Keratinocyte (primary cell): ENCODE results near the gene FBN2. TPM values are rescaled to one million over a fixed set of nuclear protein-coding genes. Genes with fewer than 3 reads are reported as not detected.
"Not testable (repeated sequence)": the region's sequence is repeated elsewhere in the genome, so short reads cannot be mapped to it uniquely, and the experiment has no call there.

Source experiments
- DNase-seq: peaks from one replicate; pipeline ENCODE4 v3.0.0-alpha.2; 2011; ENCODE audit warnings: low read depth, missing footprints, low spot score
- FAIRE-seq: peaks from 2 replicates; lab custom pipeline; 2011; peaks lifted over from hg19 to GRCh38; lab: Jason Lieb, UNC
- H2AFZ ChIP-seq: 2 replicates; pipeline ENCODE4 v1.6.0; 2012; ENCODE audit warnings: low read length, control low read depth, inconsistent platforms; ENCODE audit not compliant: control insufficient read depth
- H3K27ac ChIP-seq: 2 replicates; pipeline ENCODE4 v1.5.1; 2011; ENCODE audit warnings: low read length; ENCODE audit not compliant: control insufficient read depth, insufficient read depth
- H3K27me3 ChIP-seq: 3 replicates; pipeline ENCODE4 v1.6.0; 2011; ENCODE audit warnings: low read length; ENCODE audit not compliant: control insufficient read depth, insufficient read depth; ENCODE audit errors: extremely low read depth
- H3K36me3 ChIP-seq, 2 experiments: 2 replicates in 1 of 2; 3 replicates in 1 of 2; pipeline ENCODE4 v1.5.1; 2011; ENCODE audit warnings: low read length in 2 of 2, mild to moderate bottlenecking in 1 of 2; ENCODE audit not compliant: control insufficient read depth in 2 of 2, insufficient read depth in 2 of 2; ENCODE audit errors: extremely low read depth in 1 of 2
- H3K4me1 ChIP-seq: 3 replicates; pipeline ENCODE4 v1.5.1; 2011; ENCODE audit warnings: low read length; ENCODE audit not compliant: control insufficient read depth, insufficient read depth; ENCODE audit errors: extremely low read depth
- H3K4me2 ChIP-seq: 3 replicates; pipeline ENCODE4 v1.6.0; 2011; ENCODE audit warnings: low read depth, low read length; ENCODE audit not compliant: control insufficient read depth, insufficient read depth; ENCODE audit errors: extremely low read depth
- H3K4me3 ChIP-seq, 3 experiments: fragments of 200-600 bp in 1 of 3; sonication (generic) in 1 of 3; 2 replicates in 2 of 3; 3 replicates in 1 of 3; pipeline ENCODE4 v1.5.1; 2011 to 2016; ENCODE audit warnings: low read length in 3 of 3, mild to moderate bottlenecking in 3 of 3, control low read depth in 2 of 3, inconsistent platforms in 1 of 3, low read depth in 1 of 3, mixed read lengths in 1 of 3, mixed run types in 1 of 3, moderate library complexity in 1 of 3; ENCODE audit not compliant: control insufficient read depth in 2 of 3, insufficient read depth in 2 of 3; ENCODE audit errors: extremely low read depth in 1 of 3
- H3K79me2 ChIP-seq: 2 replicates; pipeline ENCODE4 v1.6.0; 2012; ENCODE audit warnings: low read length; ENCODE audit not compliant: control insufficient read depth, insufficient read depth
- H3K9ac ChIP-seq: 3 replicates; pipeline ENCODE4 v1.6.0; 2011; ENCODE audit warnings: low read length; ENCODE audit not compliant: control insufficient read depth, insufficient read depth; ENCODE audit errors: extremely low read depth
- H3K9me1 ChIP-seq: 3 replicates; pipeline ENCODE4 v1.6.0; 2011; ENCODE audit warnings: low read length; ENCODE audit not compliant: control insufficient read depth, insufficient read depth; ENCODE audit errors: extremely low read depth
- H3K9me3 ChIP-seq: 2 replicates; pipeline ENCODE4 v1.5.1; 2012; ENCODE audit warnings: low read depth, low read length; ENCODE audit not compliant: control insufficient read depth
- H4K20me1 ChIP-seq: 3 replicates; pipeline ENCODE4 v1.6.0; 2011; ENCODE audit warnings: low read length; ENCODE audit not compliant: control insufficient read depth, insufficient read depth; ENCODE audit errors: extremely low read depth
- EZH2 ChIP-seq: IDR thresholded peaks from one replicate; pipeline ENCODE4 v1.6.1; 2012; ENCODE audit warnings: inconsistent platforms, mild to moderate bottlenecking, low read length, moderate library complexity
- dilution Hi-C: fragments of 300-500 bp; cut with MboI; formaldehyde crosslinking; loops from one replicate; pipeline ENCODE4 v1.7.0; 2020; ENCODE audit warnings: low sequenced_read_pairs; ENCODE audit not compliant: extremely low pct_ligation_motif_present
- polyA plus RNA-seq, 5 experiments: library from polyadenylated mRNA; depleted of rRNA in 3 of 5; stranded (reverse) in 3 of 5; stranded (forward) in 1 of 5; unstranded in 1 of 5; fragments of >200 nt; gene quantifications; 1 replicate in 1 of 5; 2 replicates in 3 of 5; 3 replicates in 1 of 5; pipeline versions ENCODE4 v1.2.1 to v1.2.3, GENCODE V29; 2011 to 2012; ENCODE audit warnings: missing spikeins in 2 of 5, low read depth in 1 of 5, low replicate concordance in 1 of 5
- TF ChIP-seq, protein P1 (sequence below), 3 experiments: IDR thresholded peaks in 1 of 3; conservative IDR thresholded peaks in 1 of 3; optimal IDR thresholded peaks in 1 of 3; 2 replicates in 2 of 3; 3 replicates in 1 of 3; pipeline versions ENCODE3 to v1.5.1; 2011; ENCODE audit warnings: low read length in 3 of 3, mild to moderate bottlenecking in 3 of 3, moderate library complexity in 2 of 3, control low read depth in 1 of 3, inconsistent platforms in 1 of 3; ENCODE audit not compliant: insufficient read depth in 2 of 3; ENCODE audit errors: extremely low read depth in 1 of 3

FBN2 gene
- polyA plus RNA-seq, 1 donor (not counting 4 experiments of a cell fraction or from before 2014, with no cell fraction given) = 30.1 TPM

GRCh38 chr5:128464596-128464995 is 73.4 kb downstream of the FBN2 start:
- TF ChIP-seq EZH2 = no peak
- TF ChIP-seq, protein P1, sequence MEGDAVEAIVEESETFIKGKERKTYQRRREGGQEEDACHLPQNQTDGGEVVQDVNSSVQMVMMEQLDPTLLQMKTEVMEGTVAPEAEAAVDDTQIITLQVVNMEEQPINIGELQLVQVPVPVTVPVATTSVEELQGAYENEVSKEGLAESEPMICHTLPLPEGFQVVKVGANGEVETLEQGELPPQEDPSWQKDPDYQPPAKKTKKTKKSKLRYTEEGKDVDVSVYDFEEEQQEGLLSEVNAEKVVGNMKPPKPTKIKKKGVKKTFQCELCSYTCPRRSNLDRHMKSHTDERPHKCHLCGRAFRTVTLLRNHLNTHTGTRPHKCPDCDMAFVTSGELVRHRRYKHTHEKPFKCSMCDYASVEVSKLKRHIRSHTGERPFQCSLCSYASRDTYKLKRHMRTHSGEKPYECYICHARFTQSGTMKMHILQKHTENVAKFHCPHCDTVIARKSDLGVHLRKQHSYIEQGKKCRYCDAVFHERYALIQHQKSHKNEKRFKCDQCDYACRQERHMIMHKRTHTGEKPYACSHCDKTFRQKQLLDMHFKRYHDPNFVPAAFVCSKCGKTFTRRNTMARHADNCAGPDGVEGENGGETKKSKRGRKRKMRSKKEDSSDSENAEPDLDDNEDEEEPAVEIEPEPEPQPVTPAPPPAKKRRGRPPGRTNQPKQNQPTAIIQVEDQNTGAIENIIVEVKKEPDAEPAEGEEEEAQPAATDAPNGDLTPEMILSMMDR (optimal IDR thresholded peaks at IDR 0.05 in 1 of 3, IDR thresholded peaks at IDR 0.05 in 1 of 3, conservative IDR thresholded peaks at IDR 0.05 in 1 of 3; ENCODE audit: extremely low read depth in 1 of 3, insufficient read depth in 2 of 3, low read length in 3 of 3) = no peak
- Histone ChIP-seq H3K36me3 (peaks cover 0 to 5% of the 10 kb centered on the region in 2 experiments), H4K20me1 (no peaks in the 10 kb centered on the region), H3K9ac (no peak overlapping the region), H3K4me3 (no peak overlapping the region), H3K4me2 (no peak overlapping the region), H3K79me2 (no peaks in the 10 kb centered on the region), H3K9me1 (no peaks in the 10 kb centered on the region), H3K4me1 (no peaks in the 10 kb centered on the region), H3K27me3 (no peaks in the 10 kb centered on the region), H3K9me3 (no peaks in the 10 kb centered on the region), H2AFZ (no peak overlapping the region), H3K27ac (no peak overlapping the region)
- FAIRE-seq (no peak), DNase-seq (no peak)
- dilution Hi-C loops = no loop called here

DNA sequence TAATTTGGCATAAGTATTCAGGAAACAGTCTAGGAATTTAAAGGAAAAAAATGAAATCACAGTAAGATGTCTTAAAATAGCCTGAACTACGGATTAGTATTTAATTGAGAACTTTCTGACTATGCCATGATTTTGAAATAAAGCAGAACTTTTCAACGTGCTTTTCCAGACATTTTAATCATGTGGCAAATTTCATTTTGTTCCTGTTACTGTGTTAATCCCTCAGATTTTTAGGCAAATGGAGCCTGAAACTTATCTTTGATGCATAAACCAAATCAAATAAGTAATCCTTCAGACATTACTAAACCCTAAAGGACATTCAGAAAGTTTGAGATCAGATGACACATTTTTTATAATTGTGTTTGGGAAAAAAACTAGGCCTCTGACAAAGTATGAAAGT is 75.7 kb downstream of the FBN2 start:
- Histone ChIP-seq H3K9me3 (no peaks in the 10 kb centered on the region), H3K9me1 (no peaks in the 10 kb centered on the region), H3K4me2 (no peak overlapping the region), H3K4me1 (no peaks in the 10 kb centered on the region), H3K36me3 (peaks cover 0 to 5% of the 10 kb centered on the region in 2 experiments), H3K27ac (no peak overlapping the region), H3K4me3 (no peak overlapping the region), H3K27me3 (no peaks in the 10 kb centered on the region), H2AFZ (no peak overlapping the region), H3K79me2 (no peaks in the 10 kb centered on the region), H4K20me1 (no peaks in the 10 kb centered on the region), H3K9ac (no peak overlapping the region)
- no peak for FAIRE-seq
- dilution Hi-C loops = no loop called here
- TF ChIP-seq, protein P1 (optimal IDR thresholded peaks at IDR 0.05 in 1 of 3, IDR thresholded peaks at IDR 0.05 in 1 of 3, conservative IDR thresholded peaks at IDR 0.05 in 1 of 3; ENCODE audit: extremely low read depth in 1 of 3, insufficient read depth in 2 of 3, low read length in 3 of 3) = no peak
- TF ChIP-seq EZH2 = no peak
- DNase-seq = no peak

- dilution Hi-C loops, FAIRE-seq: not testable (repeated sequence)
These were observed 80.7 kb downstream of the FBN2 start for GRCh38 chr5:128457147-128457915.

More at GRCh38 chr5:128457147-128457915, 80.7 kb downstream of the FBN2 start:
- not testable (repeated sequence) for H4K20me1 ChIP-seq, H3K4me1 ChIP-seq, H3K27me3 ChIP-seq, H3K9me3 ChIP-seq, H3K4me3 ChIP-seq, H3K9ac ChIP-seq, H2AFZ ChIP-seq, H3K27ac ChIP-seq, H3K4me2 ChIP-seq, DNase-seq, H3K36me3 ChIP-seq, H3K79me2 ChIP-seq, H3K9me1 ChIP-seq
